ENCODE measurements around the gene ARPIN.
"Not testable (repeated sequence)": the region's sequence is repeated elsewhere in the genome, so short reads cannot be mapped to it uniquely, and the experiment has no call there.

Gene ARPIN

GRCh38 chr15:89870688-89871288 lies 42.0 kb downstream of the ARPIN start:
- TF ChIP-seq CTCF (IDR thresholded peaks at IDR 0.05; ENCODE audit: borderline replicate concordance, control extremely low read depth, extremely low read depth, insufficient read depth, missing control alignments), result no peak
- in situ Hi-C loops (cut with MboI; ENCODE audit: low sequenced_read_pairs, unreplicated experiment), result no loop called here
- DNase-seq (ENCODE audit: low spot score), result no peak

- DNase-seq (ENCODE audit: low spot score), result no peak
- in situ Hi-C loops (cut with MboI; ENCODE audit: low sequenced_read_pairs, unreplicated experiment), result no loop called here
- TF ChIP-seq CTCF (IDR thresholded peaks at IDR 0.05; ENCODE audit: borderline replicate concordance, control extremely low read depth, extremely low read depth, insufficient read depth, missing control alignments), result no peak
Measured at GRCh38 chr15:89870006-89870405, 42.7 kb downstream of the ARPIN start.

- in situ Hi-C loops (cut with MboI; ENCODE audit: low sequenced_read_pairs, unreplicated experiment), result not testable (repeated sequence)
Measured at GRCh38 chr15:89869490-89869889, 43.3 kb downstream of the ARPIN start.

GRCh38 chr15:89864958-89865739 lies 47.6 kb downstream of the ARPIN start:
- no peak for TF ChIP-seq CTCF (IDR thresholded peaks at IDR 0.05; ENCODE audit: borderline replicate concordance, control extremely low read depth, extremely low read depth, insufficient read depth, missing control alignments)
- no peak for DNase-seq (ENCODE audit: low spot score)
- in situ Hi-C loops (cut with MboI; ENCODE audit: low sequenced_read_pairs, unreplicated experiment), result no loop called here

More at GRCh38 chr15:89869490-89869889, 43.3 kb downstream of the ARPIN start:
- DNase-seq (ENCODE audit: low spot score), result not testable (repeated sequence)

GRCh38 chr15:89863918-89864317 lies 48.8 kb downstream of the ARPIN start:
- DNase-seq (ENCODE audit: low spot score), result no peak
- in situ Hi-C loops (cut with MboI; ENCODE audit: low sequenced_read_pairs, unreplicated experiment), result no loop called here
- TF ChIP-seq CTCF (IDR thresholded peaks at IDR 0.05; ENCODE audit: borderline replicate concordance, control extremely low read depth, extremely low read depth, insufficient read depth, missing control alignments), result no peak

- in situ Hi-C loops (cut with MboI; ENCODE audit: low sequenced_read_pairs, unreplicated experiment), result no loop called here
- TF ChIP-seq CTCF (IDR thresholded peaks at IDR 0.05; ENCODE audit: borderline replicate concordance, control extremely low read depth, extremely low read depth, insufficient read depth, missing control alignments), result no peak
- DNase-seq (ENCODE audit: low spot score), result no peak
Measured at GRCh38 chr15:89860891-89861290, 51.9 kb downstream of the ARPIN start.

GRCh38 chr15:89860431-89860830 lies 52.3 kb downstream of the ARPIN start:
- no peak for TF ChIP-seq CTCF (IDR thresholded peaks at IDR 0.05; ENCODE audit: borderline replicate concordance, control extremely low read depth, extremely low read depth, insufficient read depth, missing control alignments)
- no peak for DNase-seq (ENCODE audit: low spot score)
- in situ Hi-C loops (cut with MboI; ENCODE audit: low sequenced_read_pairs, unreplicated experiment), result no loop called here

Measured in GM13976 (cell line).